NCI-H2107 (cell line): ENCODE data around the gene ZNF282.

Experiments
- DNase-seq: peaks from one replicate; lab custom pipeline; 2025; lab: John Stamatoyannopoulos, UW

Gene ZNF282

DNA sequence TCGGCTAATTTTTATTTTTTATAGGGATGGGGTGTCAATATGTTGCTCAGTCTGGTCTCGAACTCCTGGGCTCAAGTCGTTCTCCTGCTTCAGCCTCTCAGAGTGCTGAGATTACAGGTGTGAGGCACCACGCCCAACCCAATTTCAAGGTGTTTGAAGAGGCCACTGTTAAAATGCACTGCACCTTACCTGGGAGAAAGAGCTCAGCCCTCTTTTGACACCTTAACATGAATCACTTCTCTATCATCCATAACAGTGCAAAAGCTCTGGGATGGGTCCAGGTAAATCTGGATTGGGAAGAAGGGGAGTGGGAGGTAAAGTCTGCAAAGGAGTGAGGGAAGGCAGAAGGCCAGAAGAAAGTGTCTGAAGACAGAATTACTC is 557 bp upstream of the ZNF282 start:
- DNase-seq: no peak

DNA sequence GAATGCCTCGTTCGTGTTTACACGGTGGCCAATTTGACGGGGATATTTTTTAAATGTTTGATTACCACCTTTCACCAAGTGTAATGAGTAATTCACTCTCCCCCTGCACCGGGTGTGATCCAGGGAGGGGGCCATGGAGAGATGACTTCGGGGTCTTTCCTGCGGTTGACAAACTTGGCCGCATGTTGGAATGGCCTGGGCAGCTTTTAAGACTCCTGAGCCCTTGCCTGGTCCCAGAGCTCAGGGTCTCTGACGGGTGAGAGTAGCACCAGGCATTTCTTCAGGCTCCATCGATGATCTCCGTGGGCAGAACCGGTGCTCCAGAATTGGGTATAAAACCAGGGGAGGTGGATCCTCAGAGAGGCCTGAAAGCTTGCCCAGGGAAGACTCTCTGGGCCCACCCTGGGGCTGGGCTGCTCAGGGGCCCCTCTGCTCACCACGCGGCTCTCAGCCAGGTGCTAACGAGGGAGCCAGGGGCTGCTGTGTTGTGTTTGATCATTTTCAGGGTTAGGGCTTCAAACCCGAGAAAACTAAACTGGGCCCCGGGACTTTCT is 882 bp downstream of the ZNF282 start:
- no peak for DNase-seq

DNA sequence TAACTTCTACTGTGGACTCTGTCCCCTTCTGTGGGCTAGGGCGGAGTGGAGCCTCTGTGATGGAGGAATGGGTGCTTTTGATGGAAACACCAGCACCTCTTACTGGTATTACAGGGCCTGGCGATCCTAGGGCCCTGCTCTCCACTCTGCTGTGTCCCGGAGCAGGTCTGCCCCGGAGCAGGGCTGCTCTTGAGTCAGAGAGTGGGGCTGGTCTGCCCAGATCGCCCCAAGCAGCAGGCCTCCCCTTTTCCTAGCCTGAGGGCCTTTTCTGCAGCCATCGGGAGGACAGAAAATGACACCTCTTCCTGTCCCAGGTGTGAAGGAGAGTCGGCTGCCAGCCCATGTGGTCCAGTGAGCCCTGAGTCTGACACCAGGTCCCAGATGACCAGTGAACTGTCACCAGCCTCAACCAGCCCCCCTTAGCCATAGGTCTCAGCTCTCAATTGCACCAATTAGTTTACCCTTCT is 1.4 kb downstream of the ZNF282 start:
- DNase-seq: no peak

DNA sequence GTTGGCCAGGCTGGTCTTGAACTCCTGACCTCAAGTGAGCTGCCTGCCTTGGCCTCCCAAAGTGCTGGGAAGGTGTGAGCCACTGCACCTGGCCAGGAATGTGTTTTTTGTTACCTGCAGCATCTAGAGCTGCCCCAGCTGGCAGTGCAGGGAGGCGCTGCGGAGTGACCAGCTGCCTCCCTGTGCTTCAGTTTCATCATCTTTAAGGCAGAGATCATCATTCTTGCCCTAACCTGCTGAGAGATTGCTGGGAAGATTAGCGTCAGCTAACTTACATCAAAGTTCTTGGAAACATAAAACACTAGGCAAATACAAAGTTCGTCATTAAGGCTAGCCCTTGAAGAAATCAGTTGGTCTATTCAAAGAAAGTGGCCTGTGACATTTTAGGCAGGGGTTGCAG is 2.3 kb downstream of the ZNF282 start:
- DNase-seq: no peak

DNA sequence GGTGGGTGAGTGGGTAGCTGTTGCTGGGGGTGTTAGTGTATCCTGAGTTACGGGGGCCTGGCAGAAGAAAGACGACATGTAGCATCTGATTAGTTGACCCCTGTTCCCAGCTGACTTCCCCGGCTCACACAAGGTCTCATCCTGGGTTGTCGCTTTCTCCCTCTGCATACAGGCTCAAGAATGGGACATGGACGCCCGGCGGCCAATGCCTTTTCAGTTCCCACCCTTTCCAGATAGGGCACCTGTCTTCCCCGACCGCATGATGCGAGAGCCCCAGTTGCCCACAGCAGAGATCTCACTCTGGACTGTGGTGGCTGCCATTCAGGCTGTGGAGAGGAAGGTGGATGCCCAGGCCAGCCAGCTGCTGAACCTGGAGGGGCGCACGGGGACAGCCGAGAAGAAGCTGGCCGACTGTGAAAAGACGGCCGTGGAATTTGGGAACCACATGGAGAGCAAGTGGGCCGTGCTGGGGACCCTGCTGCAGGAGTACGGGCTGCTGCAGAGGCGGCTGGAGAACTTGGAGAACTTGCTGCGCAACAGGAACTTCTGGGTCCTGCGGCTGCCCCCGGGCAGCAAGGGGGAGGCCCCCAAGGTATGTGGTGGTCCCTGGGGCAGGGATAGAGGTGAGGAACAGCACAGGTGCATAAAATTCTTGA is 2.9 kb downstream of the ZNF282 start:
- DNase-seq: no peak

DNA sequence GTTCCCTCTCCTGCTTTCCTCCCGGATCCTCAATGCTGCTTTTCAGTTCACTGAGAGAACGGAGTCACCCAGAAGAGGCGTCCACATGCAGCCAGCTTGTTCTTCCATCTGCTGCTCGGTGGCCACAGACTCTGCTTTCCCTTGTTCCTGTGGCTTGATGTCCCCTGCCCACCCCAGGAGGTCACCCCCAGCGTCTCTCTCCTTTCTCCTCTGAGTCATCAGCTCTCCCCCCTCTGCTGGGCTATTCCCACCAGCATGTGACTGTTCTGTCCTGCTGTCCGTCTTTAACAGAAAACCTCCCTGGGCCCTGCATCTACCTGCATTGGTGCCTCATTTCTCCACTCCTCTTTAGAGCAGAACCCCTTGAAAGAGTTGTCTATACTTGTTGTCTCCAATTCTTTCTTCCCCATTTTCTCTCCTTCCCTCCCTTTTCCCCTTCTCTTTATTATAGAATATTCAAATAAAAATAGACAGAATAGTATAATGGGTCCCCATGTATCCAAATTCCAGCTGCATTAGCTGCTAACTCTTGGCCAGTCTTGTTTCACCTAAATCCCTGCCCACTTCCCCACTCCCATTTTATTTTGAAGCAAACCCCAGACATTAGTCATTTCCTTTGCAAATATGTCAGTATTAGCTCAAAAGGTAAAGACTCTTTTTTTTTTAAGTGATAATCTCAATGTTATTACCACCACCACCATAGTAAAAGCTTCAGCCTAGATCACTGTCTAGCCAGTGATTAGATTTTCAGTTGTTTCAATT is 4.1 kb downstream of the ZNF282 start:
- no peak for DNase-seq

DNA sequence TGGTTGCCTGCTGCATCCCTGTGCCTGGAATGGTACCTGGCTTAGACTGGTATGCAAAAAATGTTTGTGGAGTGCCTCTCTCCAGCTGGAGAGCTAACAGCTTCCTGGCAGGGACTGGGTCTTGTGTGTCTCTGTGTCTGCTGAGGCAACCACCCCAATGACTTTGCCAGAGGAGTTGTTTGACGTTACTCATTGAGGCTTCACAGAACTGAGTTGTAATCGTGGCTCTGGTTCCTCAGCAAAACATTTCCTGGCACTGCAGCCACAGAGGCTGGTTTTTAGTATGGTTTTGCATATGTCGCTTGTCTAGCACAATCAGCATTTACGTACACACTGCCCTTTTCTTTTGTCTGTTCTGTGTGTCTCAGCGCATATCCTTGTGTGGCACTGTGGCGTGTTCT is 7.5 kb downstream of the ZNF282 start:
- no peak for DNase-seq

DNA sequence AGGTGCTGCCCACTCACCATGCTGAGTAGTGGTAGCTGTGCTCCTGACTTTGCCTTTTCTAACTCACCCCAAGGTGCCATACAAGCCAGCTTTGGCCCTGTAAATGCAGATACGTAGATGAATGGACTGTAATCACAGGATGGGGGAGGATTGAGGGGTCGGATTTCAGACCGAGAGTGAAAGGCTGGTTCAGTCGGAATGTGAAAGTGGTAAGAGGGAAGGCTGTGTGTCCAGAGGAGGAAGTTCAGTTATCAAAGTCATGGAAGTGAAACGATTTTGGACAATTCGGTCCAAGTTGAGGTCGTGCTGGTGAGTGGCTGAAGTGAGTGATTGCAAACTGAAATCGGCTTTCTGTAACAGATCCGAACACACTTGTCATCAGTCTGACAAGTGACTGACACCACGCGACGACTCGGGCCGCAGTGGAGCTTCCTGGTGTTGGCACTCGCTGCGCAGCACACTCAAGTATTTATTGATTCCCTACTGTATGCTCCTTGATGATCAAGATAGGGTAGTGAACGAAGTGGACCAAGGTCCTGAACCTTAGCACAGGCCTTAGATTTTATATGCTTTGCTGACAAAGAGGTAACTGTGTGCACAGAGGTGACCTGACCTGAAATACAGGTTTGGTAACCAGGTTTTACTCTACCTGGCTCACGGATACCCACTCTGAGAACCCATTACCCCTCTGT is 10.5 kb downstream of the ZNF282 start:
- DNase-seq: no peak

DNA sequence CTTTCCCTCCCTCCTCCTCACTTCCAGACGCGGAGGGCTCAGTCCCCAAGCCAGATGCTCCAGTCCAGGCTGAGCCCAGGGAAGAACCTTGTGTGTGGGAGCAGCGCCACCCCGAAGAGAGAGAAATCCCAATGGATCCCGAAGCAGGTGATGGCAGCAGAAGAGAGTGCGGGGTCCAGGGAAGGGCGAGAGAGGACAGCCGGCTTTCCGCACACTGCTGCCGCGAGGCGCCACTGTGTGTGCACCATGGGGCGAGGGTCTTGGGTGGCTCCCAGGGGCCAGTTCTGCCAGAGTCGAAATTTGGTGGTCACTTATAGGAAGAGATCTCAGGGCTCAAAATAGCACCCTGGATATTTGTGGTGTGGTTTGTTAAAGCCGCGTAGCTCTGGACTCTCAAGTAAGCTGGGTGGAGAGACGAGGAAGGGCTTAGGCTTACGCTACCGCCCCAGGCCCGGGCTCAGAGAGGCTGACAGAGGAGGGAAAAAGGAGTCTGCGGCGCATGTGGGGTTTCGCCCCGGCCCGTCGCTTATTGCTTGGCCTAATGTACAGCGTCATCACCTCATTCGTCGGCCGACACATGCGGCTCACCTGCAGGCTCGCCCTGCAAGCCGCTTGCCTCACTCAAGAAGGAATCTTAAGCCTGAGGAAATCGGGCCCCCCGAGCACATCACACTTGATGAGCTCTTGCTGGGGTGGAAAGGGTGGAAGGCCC is 12.1 kb downstream of the ZNF282 start:
- DNase-seq: no peak

DNA sequence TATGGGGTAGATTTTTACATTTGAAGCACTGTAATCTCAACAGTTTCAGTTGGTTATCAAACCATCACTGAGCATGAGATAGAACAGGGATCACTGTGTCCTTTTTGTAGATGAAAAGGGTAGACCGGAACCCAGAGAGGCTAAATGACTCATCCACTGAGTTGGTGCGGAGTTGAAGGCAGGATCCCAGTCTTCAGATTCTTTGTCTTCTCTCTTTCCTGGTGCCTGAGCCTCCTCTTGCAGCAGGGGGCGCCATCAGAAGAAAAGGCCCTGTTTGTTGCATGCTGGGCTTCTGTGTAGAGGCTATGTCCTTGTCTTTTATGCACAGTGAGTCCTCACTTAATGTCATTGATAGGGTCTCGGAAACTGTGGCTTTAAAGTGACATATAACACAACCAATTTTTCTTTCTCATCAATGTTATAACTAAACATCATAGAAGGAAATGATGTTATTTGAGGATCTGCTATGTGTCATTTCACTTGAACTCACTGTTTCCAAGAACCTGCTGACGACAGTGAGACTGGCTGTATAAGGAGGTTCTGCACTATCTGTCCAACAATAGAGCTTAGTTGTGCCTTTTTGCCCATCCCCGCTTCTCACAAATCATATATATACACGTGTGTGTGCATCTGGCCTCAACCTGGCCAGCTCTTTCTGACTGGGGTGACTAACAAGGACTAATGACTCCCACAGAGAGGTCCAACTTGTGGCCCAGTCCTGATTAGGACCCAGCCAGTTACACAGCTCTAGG is 14.3 kb downstream of the ZNF282 start:
- DNase-seq: no peak

DNA sequence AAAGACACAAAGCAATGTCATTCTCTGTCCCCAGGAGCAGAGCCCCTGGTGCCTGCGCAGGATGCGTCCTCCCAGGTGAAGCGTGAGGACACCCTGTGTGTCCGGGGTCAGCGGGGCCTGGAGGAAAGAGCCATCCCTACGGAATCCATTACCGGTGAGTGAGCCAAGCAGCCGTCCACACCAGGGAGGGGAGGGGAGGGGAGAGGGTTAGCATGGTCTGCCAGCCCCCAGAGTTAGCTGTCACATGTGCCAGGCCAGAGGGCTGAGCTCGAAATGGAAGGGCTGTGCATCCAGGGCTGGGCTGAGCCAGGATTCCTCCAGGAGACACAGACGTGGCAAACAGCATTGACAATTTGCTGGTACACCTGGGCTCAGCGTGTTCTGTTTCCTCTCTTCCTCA is 15.2 kb downstream of the ZNF282 start:
- DNase-seq: no peak

DNA sequence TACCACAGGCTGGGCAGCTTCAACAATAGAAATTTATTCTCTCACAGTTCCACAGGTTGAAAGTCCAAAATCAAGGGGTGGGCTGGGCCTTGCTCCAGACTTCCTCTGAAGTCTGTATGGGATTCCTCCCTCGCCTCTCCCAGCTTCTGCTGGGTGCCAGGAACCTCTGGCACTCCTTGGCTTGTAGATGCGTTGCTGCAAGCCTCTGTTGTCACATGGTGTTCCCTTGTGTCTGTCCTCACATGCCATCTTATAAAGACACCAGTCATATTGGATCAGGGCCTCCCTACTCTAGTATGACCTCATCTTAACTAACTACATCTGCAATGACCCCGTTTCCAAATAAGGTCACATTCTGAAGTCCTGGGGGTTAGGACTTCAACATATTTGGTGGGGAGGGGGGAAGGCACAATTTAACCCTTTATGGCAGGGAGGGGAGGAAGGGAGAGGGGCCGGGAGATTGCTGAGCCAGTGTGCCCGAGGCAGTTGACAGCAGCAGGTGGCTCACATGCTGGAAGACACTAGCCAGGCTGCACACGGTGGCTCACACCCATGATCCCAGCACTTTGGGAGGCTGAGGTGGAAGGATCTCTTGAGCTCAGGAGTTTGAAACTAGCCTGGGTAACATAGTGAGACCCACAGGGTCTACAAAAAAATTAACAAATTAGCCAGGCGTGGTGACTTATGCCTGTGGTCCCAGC is 18.8 kb downstream of the ZNF282 start:
- DNase-seq: no peak

DNA sequence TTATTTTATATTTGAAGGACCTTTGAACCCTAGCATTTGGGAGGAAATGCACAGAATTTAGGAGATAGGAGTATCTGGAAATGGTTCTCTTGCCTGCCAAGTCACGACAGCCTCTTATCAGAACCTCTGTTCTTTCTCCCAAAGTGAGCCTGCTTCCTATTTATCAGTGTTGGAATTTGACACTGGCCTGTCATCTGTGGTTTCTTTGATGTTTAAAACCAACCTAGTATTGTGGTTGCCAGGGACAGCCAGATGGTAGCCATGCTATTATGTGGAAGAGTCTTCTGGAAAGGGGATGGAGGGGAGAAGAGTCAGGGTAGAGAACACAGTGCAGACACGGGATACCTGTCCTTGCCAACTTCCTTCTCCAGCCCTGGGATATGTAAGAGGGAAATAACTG is 21.1 kb downstream of the ZNF282 start:
- no peak for DNase-seq

DNA sequence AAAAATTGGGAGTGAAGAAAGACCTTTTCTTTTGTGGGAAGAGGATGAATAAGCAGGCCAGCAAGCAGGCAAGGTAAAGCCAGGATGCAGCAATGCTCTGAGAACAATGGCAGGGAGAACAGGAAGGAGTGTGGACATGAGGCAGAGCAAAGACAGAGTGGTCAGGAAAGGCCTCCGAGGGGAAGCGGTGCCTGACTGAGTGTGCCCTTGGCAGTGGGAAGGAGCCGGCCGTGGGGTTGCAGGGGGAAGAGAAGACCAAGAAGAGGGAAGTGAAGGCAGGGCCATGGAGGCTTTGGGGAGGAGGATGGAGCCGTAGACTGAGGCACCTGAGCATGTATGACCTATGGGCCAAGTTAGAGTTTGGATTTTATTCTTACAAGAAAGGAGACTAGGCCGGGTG is 22.2 kb downstream of the ZNF282 start:
- no peak for DNase-seq

DNA sequence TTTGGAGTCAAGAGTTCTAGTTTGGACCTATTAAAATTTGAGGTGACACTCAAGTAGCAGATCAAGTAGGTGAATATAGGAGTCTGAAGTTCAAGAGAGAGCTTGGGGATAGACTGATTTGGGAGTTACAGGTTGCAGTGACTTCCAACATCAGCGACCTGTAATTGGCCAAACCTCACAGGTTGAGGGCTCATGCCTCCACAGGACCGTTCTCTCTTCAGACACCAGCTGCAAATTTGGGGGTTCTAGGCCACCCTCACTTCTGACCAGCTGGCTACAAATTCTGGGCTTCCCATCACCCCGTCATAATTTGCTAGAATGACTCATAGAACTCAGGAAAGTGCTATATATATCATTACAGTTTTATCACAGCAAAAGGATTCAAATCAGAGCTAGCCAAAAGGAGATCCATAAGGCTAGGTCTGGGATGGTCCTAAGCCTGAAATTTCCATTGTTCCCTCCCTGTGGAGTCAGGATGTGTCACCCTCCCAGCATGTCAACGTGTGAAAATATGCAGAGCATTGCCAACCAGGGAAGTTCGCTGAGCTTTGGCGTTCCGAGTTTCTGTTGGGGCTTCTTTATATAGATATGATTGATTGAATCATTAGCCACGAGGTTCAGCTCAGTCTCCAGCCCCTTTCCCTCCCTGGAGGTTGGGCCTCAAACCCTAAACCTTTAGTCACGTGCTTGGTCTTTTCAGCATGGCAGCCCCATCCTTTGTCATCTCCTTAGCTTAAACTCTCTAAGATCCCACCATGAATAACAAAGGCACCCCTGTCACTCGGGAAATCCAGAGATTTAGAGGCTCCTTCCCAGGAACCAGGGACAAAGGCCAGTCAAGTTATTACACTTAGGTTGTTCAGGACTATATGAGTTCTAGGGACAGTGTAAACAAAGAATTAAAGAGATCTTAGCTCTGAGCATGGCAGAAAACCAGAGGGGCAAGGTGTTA is 23.4 kb downstream of the ZNF282 start:
- no peak for DNase-seq

DNA sequence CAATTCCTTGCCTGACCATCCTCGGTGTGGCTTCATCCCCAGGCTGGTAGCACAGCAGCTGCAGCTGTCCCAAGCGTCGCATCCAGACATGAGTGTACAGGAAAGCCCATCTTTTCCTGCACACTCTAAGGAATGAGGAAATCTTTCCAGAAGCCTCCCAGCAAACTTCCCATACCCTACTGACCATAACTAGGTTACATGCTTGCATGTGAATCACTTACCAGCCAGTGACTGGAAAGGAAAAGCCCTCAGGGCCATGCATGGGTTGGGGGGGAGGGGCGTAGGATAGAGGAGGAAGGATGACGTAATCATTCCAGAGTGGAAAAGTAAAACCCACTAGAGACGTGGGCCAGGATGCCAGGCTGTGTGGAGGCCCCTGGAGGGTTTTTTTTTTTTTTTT is 25.2 kb downstream of the ZNF282 start:
- no peak for DNase-seq

DNA sequence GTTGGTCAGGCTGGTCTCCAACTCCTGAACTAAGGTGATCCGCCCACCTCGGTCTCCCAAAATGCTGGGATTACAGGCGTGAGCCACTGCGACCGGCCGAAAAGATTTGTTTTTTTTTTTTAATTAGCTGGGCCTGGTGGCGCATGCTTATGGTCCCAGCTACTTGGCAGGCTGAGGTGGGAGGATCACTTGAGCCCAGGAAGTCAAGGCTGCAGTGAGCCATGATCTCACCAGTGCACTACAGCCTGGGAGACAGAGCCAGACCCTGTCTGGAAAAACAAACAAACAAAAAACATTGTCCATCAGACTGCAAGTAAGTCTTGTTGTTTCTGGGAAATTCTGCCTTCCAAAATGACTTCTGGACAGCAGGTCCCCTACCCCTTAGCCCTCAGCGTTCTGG is 27.8 kb downstream of the ZNF282 start:
- DNase-seq: no peak

DNA sequence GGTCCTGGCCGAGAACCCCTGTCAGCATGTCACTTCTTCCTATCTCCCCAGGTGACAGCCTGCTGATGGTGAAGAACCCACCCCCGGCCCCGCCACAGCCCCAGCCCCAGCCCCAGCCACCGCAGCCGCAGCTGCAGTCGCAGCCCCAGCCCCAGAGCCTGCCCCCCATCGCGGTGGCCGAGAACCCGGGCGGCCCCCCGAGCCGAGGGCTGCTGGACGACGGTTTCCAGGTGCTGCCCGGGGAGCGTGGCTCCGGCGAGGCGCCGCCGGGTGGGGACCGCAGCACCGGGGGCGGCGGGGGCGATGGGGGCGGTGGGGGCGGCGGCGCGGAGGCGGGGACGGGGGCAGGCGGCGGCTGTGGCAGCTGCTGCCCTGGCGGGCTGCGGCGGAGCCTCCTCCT is 28.4 kb downstream of the ZNF282 start:
- no peak for DNase-seq

DNA sequence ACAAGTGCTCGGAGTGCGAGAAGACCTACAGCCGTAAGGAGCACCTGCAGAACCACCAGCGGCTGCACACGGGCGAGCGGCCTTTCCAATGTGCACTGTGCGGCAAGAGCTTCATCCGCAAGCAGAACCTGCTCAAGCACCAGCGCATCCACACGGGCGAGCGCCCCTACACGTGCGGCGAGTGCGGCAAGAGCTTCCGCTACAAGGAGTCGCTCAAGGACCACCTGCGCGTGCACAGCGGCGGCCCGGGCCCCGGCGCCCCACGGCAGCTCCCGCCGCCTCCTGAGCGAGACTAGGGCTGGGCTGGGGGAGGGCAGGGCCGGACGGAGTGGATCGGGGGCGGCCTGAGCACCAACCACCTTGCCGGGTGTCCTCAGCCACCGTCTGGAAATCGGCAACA is 29.0 kb downstream of the ZNF282 start:
- DNase-seq: no peak

DNA sequence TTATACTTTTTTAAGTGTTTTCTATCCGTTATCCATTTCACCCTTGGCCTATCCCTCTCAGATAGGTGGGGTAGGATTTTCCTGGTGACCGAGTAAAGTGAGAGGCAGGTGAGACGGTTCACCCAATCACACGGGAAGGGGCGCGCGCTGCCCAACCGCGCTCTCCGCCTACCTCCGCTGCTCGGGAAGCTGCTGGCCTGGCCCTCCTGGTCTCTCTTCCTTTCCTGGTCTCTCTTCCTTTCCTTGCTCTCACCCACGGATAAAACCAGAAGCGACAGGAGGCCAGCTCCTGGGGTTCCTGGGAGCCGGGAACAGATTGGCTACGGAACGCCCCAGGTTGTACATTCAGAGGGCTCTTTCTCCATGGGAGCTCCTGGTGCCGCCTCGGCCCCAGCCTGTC is 29.8 kb downstream of the ZNF282 start:
- DNase-seq: no peak
